ENCODE results near the gene SLC2A3. TPM values are rescaled to one million over a fixed set of nuclear protein-coding genes. Genes with fewer than 3 reads are reported as not detected.
"Not testable (repeated sequence)": the region's sequence is repeated elsewhere in the genome, so short reads cannot be mapped to it uniquely, and the experiment has no call there.

The SLC2A3 gene
- polyA plus RNA-seq, 1 experiment, result 40.1 TPM

- no peak for DNase-seq (ENCODE audit: low read depth)
- POLR2A ChIA-PET, result no interaction called here
- CTCF ChIA-PET, result interaction anchor here (0.8 to 1.1 kb wide), 2 partner anchors 21 to 114 kb away, joined by 3 to 6 read pairs; no protein-coding TSS in a partner anchor
These were observed 37.5 kb upstream of the SLC2A3 start for GRCh38 chr12:7973457-7973825.

GRCh38 chr12:7972734-7973456, 36.9 kb upstream of the SLC2A3 start:
- TF ChIP-seq, protein P1, sequence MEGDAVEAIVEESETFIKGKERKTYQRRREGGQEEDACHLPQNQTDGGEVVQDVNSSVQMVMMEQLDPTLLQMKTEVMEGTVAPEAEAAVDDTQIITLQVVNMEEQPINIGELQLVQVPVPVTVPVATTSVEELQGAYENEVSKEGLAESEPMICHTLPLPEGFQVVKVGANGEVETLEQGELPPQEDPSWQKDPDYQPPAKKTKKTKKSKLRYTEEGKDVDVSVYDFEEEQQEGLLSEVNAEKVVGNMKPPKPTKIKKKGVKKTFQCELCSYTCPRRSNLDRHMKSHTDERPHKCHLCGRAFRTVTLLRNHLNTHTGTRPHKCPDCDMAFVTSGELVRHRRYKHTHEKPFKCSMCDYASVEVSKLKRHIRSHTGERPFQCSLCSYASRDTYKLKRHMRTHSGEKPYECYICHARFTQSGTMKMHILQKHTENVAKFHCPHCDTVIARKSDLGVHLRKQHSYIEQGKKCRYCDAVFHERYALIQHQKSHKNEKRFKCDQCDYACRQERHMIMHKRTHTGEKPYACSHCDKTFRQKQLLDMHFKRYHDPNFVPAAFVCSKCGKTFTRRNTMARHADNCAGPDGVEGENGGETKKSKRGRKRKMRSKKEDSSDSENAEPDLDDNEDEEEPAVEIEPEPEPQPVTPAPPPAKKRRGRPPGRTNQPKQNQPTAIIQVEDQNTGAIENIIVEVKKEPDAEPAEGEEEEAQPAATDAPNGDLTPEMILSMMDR (IDR thresholded peaks at IDR 0.05; ENCODE audit: insufficient read depth, low read depth, low read length), result no peak
- no peak overlapping the region for H3K4me3 ChIP-seq (ENCODE audit: low read depth, low read length)
- no peaks in the 10 kb centered on the region for H3K36me3 ChIP-seq (ENCODE audit: control insufficient read depth, insufficient read depth, low read length)
- DNase-seq (ENCODE audit: low read depth), result no peak
- ChIA-PET CTCF (interaction anchor here (0.8 to 1.1 kb wide), 2 partner anchors 22 to 113 kb away, joined by 3 to 6 read pairs; no protein-coding TSS in a partner anchor), POLR2A (interaction anchor here (0.6 kb wide), 1 partner anchor 36 kb away, joined by 3 read pairs; no protein-coding TSS in a partner anchor)
- H3K27me3 ChIP-seq (ENCODE audit: control insufficient read depth, insufficient read depth, low read length), result no peaks in the 10 kb centered on the region

More at GRCh38 chr12:7973457-7973825, 37.5 kb upstream of the SLC2A3 start:
- TF ChIP-seq, protein P1 (IDR thresholded peaks at IDR 0.05; ENCODE audit: insufficient read depth, low read depth, low read length), result no peak
- Histone ChIP-seq H3K27me3 (ENCODE audit: control insufficient read depth, insufficient read depth, low read length) (no peaks in the 10 kb centered on the region), H3K36me3 (ENCODE audit: control insufficient read depth, insufficient read depth, low read length) (no peaks in the 10 kb centered on the region), H3K4me3 (ENCODE audit: low read depth, low read length) (no peak overlapping the region)

DNA sequence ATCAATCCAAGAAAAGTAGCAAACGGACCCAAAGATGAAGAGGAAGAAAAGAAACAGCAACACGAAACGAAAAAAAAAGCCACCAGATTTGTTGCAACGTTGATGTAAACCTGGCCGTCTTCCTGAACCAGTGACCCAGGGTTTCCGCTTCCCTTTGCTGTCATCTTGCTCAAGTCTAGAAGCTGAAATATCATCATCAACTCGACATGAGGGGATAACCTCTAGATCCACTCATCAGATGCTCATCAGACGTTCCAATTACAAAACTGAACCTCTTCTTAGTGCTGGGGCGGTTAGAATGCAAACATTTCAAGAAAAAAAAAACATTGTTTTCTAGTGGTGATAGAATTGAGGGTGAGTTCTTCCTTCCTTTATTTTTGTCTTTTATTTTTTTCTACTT, 36.3 kb upstream of the SLC2A3 start:
- not testable (repeated sequence) for H3K36me3 ChIP-seq (ENCODE audit: control insufficient read depth, insufficient read depth, low read length); DNase-seq (ENCODE audit: low read depth); H3K4me3 ChIP-seq (ENCODE audit: low read depth, low read length); H3K27me3 ChIP-seq (ENCODE audit: control insufficient read depth, insufficient read depth, low read length)
- CTCF ChIA-PET, result interaction anchor here (1.1 kb wide), 1 partner anchor 23 kb away, joined by 6 read pairs; no protein-coding TSS in a partner anchor
- POLR2A ChIA-PET, result interaction anchor here (0.6 kb wide), 1 partner anchor 36 kb away, joined by 3 read pairs; no protein-coding TSS in a partner anchor

- H3K4me3 ChIP-seq (ENCODE audit: low read depth, low read length); DNase-seq (ENCODE audit: low read depth); POLR2A ChIA-PET; H3K27me3 ChIP-seq (ENCODE audit: control insufficient read depth, insufficient read depth, low read length); H3K36me3 ChIP-seq (ENCODE audit: control insufficient read depth, insufficient read depth, low read length): not testable (repeated sequence)
- CTCF ChIA-PET, result interaction anchor here (0.6 to 3.0 kb wide), 3 partner anchors 23 to 1707 kb away, joined by 3 to 14 read pairs (median 7); no protein-coding TSS in a partner anchor
These were observed 35.8 kb upstream of the SLC2A3 start for GRCh38 chr12:7971765-7972164.

GRCh38 chr12:7970475-7971252, 34.7 kb upstream of the SLC2A3 start:
- H3K36me3 ChIP-seq (ENCODE audit: control insufficient read depth, insufficient read depth, low read length), result no peaks in the 10 kb centered on the region
- no peaks in the 10 kb centered on the region for H3K27me3 ChIP-seq (ENCODE audit: control insufficient read depth, insufficient read depth, low read length)
- H3K4me3 ChIP-seq (ENCODE audit: low read depth, low read length), result peak overlapping the region; percentile 33
- TF ChIP-seq, protein P1 (IDR thresholded peaks at IDR 0.05; ENCODE audit: insufficient read depth, low read depth, low read length), result no peak
- CTCF ChIA-PET, result interaction anchor here (1.0 to 3.0 kb wide), 8 partner anchors 15 to 111 kb away, joined by 3 to 14 read pairs (median 4); partner anchors contain the start of gene SLC2A3
- DNase-seq (ENCODE audit: low read depth), result peak; percentile 97
- POLR2A ChIA-PET, result interaction anchor here (0.5 to 1.3 kb wide), 2 partner anchors 35 to 36 kb away, joined by 3 to 13 read pairs; partner anchors contain the start of gene SLC2A3

GRCh38 chr12:7966563-7966962, 30.6 kb upstream of the SLC2A3 start:
- Histone ChIP-seq H3K36me3 (ENCODE audit: control insufficient read depth, insufficient read depth, low read length) (no peaks in the 10 kb centered on the region), H3K27me3 (ENCODE audit: control insufficient read depth, insufficient read depth, low read length) (no peaks in the 10 kb centered on the region), H3K4me3 (ENCODE audit: low read depth, low read length) (no peak overlapping the region)
- TF ChIP-seq, protein P1 (IDR thresholded peaks at IDR 0.05; ENCODE audit: insufficient read depth, low read depth, low read length), result no peak
- ChIA-PET POLR2A (interaction anchor here (0.8 kb wide), 1 partner anchor 30 kb away, joined by 3 read pairs; no protein-coding TSS in a partner anchor), CTCF (interaction anchor here (0.7 to 1.3 kb wide), 4 partner anchors 14 to 1156 kb away, joined by 3 to 4 read pairs (median 3); no protein-coding TSS in a partner anchor)
- no peak for DNase-seq (ENCODE audit: low read depth)

DNA sequence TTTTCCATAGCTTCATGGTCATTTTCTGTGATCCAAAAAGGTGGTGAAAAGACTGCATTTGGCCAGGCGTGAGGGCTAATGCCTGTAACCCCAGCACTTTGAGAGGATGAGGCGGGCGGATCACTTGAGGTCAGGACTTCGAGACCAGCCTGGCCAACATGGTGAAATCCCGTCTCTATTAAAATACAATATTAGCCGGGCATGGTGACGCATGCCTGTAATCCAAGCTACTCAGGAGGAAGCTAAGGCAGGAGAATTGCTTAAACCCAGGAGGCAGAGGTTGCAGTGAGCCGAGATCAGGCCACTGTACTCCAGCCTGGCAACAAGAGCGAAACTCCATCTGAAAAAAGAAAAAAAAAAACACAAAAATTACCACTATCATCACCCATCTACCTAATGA, 28.7 kb upstream of the SLC2A3 start:
- H3K4me3 ChIP-seq (ENCODE audit: low read depth, low read length); DNase-seq (ENCODE audit: low read depth); H3K27me3 ChIP-seq (ENCODE audit: control insufficient read depth, insufficient read depth, low read length); H3K36me3 ChIP-seq (ENCODE audit: control insufficient read depth, insufficient read depth, low read length): not testable (repeated sequence)
- CTCF ChIA-PET, result interaction anchor here (0.6 kb wide), 1 partner anchor 30 kb away, joined by 4 read pairs; no protein-coding TSS in a partner anchor
- POLR2A ChIA-PET, result interaction anchor here (0.6 kb wide), 1 partner anchor 28 kb away, joined by 4 read pairs; no protein-coding TSS in a partner anchor

All from BJ (cell line).